GM23338 (cell line): ENCODE data around the gene GNRH2. TPM values are rescaled to one million over a fixed set of nuclear protein-coding genes. Genes with fewer than 3 reads are reported as not detected.

Experiments used
- ATAC-seq: fragments of 200-7000 bp; cut with Tn5 transposase; 3 replicates; pipeline ENCODE4 v1.9.1; 2020
- DNase-seq: peaks from one replicate; pipeline ENCODE4 v3.0.0-alpha.2; 2015; ENCODE audit warnings: low spot score
- H2AFZ ChIP-seq: fragments of 200-600 bp; sonication (generic); 2 replicates; pipeline ENCODE4 v1.8.0; 2016; ENCODE audit warnings: antibody characterized with exemption, mild to moderate bottlenecking, moderate library complexity
- H3F3A ChIP-seq: fragments of 200-600 bp; sonication (generic); replicated peaks from 2 replicates; pipeline ENCODE4 v1.8.0; 2017; ENCODE audit warnings: antibody characterized with exemption, mixed run types, low read depth
- H3K27ac ChIP-seq: fragments of 200-600 bp; sonication (generic); 2 replicates; pipeline ENCODE4 v1.6.1; 2016; ENCODE audit warnings: low read depth
- H3K27me3 ChIP-seq: fragments of 200-600 bp; sonication (generic); 2 replicates; pipeline ENCODE4 v1.8.0; 2016; ENCODE audit warnings: mild to moderate bottlenecking, mixed run types, moderate library complexity; ENCODE audit not compliant: insufficient read depth
- H3K36me3 ChIP-seq: fragments of 200-600 bp; sonication (generic); 2 replicates; pipeline ENCODE4 v1.8.0; 2016; ENCODE audit warnings: mild to moderate bottlenecking; ENCODE audit not compliant: insufficient read depth
- H3K4me1 ChIP-seq: fragments of 200-600 bp; sonication (generic); 2 replicates; pipeline ENCODE4 v1.8.0; 2016; ENCODE audit warnings: mild to moderate bottlenecking, moderate library complexity; ENCODE audit not compliant: insufficient read depth
- H3K4me2 ChIP-seq: fragments of 200-600 bp; sonication (generic); 2 replicates; pipeline ENCODE4 v1.7.1; 2017; ENCODE audit warnings: mixed run types
- H3K4me3 ChIP-seq: fragments of 200-600 bp; sonication (generic); 2 replicates; pipeline ENCODE4 v1.6.1; 2016; ENCODE audit warnings: mixed run types
- H3K79me2 ChIP-seq: fragments of 200-600 bp; sonication (generic); replicated peaks from 2 replicates; pipeline ENCODE4 v1.8.0; 2017; ENCODE audit warnings: mild to moderate bottlenecking; ENCODE audit not compliant: insufficient read depth
- H3K9me2 ChIP-seq: fragments of 200-600 bp; sonication (generic); 2 replicates; pipeline ENCODE4 v1.8.0; 2017; ENCODE audit not compliant: insufficient read depth
- H4K20me1 ChIP-seq: fragments of 200-600 bp; sonication (generic); replicated peaks from 2 replicates; pipeline ENCODE4 v1.8.0; 2017; ENCODE audit warnings: mild to moderate bottlenecking; ENCODE audit not compliant: insufficient read depth
- H3K27ac Mint-ChIP-seq: 2 replicates; pipeline ENCODE4 v1.8.0; 2020; ENCODE audit warnings: inconsistent platforms, mild to moderate bottlenecking, moderate library complexity, mixed read lengths
- H3K27me3 Mint-ChIP-seq: 3 replicates; pipeline ENCODE4 v1.8.0; 2022; ENCODE audit warnings: low read depth, mild to moderate bottlenecking, moderate library complexity, mixed read lengths, inconsistent platforms; ENCODE audit not compliant: insufficient read depth, poor library complexity
- H3K36me3 Mint-ChIP-seq: 3 replicates; pipeline ENCODE4 v1.8.0; 2021; ENCODE audit warnings: low read depth, mild to moderate bottlenecking, inconsistent platforms, moderate library complexity, mixed read lengths
- H3K4me1 Mint-ChIP-seq: 3 replicates; pipeline ENCODE4 v1.8.0; 2020; ENCODE audit warnings: mild to moderate bottlenecking, inconsistent platforms, mixed read lengths
- H3K4me3 Mint-ChIP-seq: 3 replicates; pipeline ENCODE4 v1.8.0; 2021; ENCODE audit warnings: moderate library complexity, mild to moderate bottlenecking, inconsistent platforms, mixed read lengths
- H3K9me3 Mint-ChIP-seq: 3 replicates; pipeline ENCODE4 v1.8.0; 2020; ENCODE audit warnings: moderate library complexity, mild to moderate bottlenecking, inconsistent platforms, mixed read lengths
- CREB1 ChIP-seq: fragments of 250-450 bp; sonication (Bioruptor Pico); IDR thresholded peaks from 2 replicates; pipeline ENCODE4 v1.5.0; 2020; ENCODE audit warnings: low read depth, mild to moderate bottlenecking, moderate library complexity
- CTCF ChIP-seq, 2 experiments: fragments of 200-600 bp in 1 of 2; sonication (generic) in 1 of 2; conservative IDR thresholded peaks; 2 replicates each; pipeline versions ENCODE4 v1.5.1 to v1.6.1; 2016 to 2017; ENCODE audit warnings: antibody characterized with exemption in 2 of 2, low read depth in 2 of 2, mild to moderate bottlenecking in 2 of 2, moderate library complexity in 1 of 2
- ETS1 ChIP-seq: IDR thresholded peaks from 2 replicates; pipeline ENCODE4 v1.6.1; 2016; ENCODE audit warnings: antibody characterized with exemption
- EZH2 ChIP-seq: fragments of 200-600 bp; sonication (generic); IDR thresholded peaks from one replicate; pipeline ENCODE4 v1.8.0; 2017; ENCODE audit warnings: antibody characterized with exemption, mild to moderate bottlenecking, low read depth; ENCODE audit not compliant: unreplicated experiment
- EZH2phosphoT487 ChIP-seq: fragments of 200-600 bp; sonication (generic); IDR thresholded peaks from one replicate; pipeline ENCODE4 v1.8.1; 2018; ENCODE audit warnings: antibody characterized with exemption; ENCODE audit not compliant: unreplicated experiment
- JUNB ChIP-seq: IDR thresholded peaks from one replicate; pipeline ENCODE4 v1.6.1; 2016; ENCODE audit warnings: antibody characterized with exemption; ENCODE audit not compliant: unreplicated experiment
- NANOG ChIP-seq: IDR thresholded peaks from 2 replicates; pipeline ENCODE4 v1.6.1; 2016; ENCODE audit warnings: antibody characterized with exemption, borderline replicate concordance
- POLR2AphosphoS5 ChIP-seq: IDR thresholded peaks from 2 replicates; pipeline ENCODE4 v1.6.1; 2016; ENCODE audit warnings: antibody characterized with exemption, low read depth
- STAT1 ChIP-seq: IDR thresholded peaks from one replicate; pipeline ENCODE4 v1.6.1; 2016; ENCODE audit warnings: antibody characterized with exemption; ENCODE audit not compliant: unreplicated experiment
- ZNF114 ChIP-seq: fragments of 250-450 bp; sonication (Bioruptor Pico); IDR thresholded peaks from 2 replicates; pipeline ENCODE4 v1.5.0; 2020; ENCODE audit warnings: mild to moderate bottlenecking, moderate library complexity
- ZNF331 ChIP-seq: fragments of 250-450 bp; sonication (Bioruptor Pico); IDR thresholded peaks from 2 replicates; pipeline ENCODE4 v1.5.0; 2020; ENCODE audit warnings: low read depth, mild to moderate bottlenecking, moderate library complexity
- ZNF462 ChIP-seq: fragments of 250-450 bp; sonication (Bioruptor Pico); IDR thresholded peaks from 2 replicates; pipeline ENCODE4 v1.5.0; 2020; ENCODE audit warnings: mild to moderate bottlenecking, moderate library complexity
- polyA plus RNA-seq: library from polyadenylated mRNA; unstranded; fragments of >200 nt; fragmentation: Nextera tagmentation; extraction: Ambion mirVana; gene quantifications from 2 replicates; pipeline ENCODE4 v1.2.1, GENCODE V29; 2016
- total RNA-seq: library from RNA; depleted of rRNA; stranded (reverse); fragments of >200 nt; shearing (Covaris generic); gene quantifications from 2 replicates; pipeline ENCODE4 v1.2.3, GENCODE V29; 2014
- TF ChIP-seq, protein P1 (sequence below): IDR thresholded peaks from one replicate; pipeline ENCODE4 v1.6.1; 2018; ENCODE audit warnings: antibody characterized with exemption; ENCODE audit not compliant: unreplicated experiment

The GNRH2 gene
- total and polyA plus RNA-seq, 2 experiments from 2014 or later, result not detected

- H3K36me3 ChIP-seq, result peaks cover 8% of the 10 kb centered on the region; the same call in 1 of the 2 replicates
- no peak for ATAC-seq
These were observed 11.8 kb upstream of the GNRH2 start for GRCh38 chr20:3031524-3032147.

More at GRCh38 chr20:3031524-3032147, 11.8 kb upstream of the GNRH2 start:
- no peaks in the 10 kb centered on the region for H3K27me3 ChIP-seq
- H3K79me2 ChIP-seq, result no peaks in the 10 kb centered on the region
- Mint-ChIP-seq H3K27me3 (peaks cover 2% of the 10 kb centered on the region), H3K4me3 (no peak overlapping the region), H3K4me1 (no peaks in the 10 kb centered on the region), H3K9me3 (no peaks in the 10 kb centered on the region), H3K27ac (no peak overlapping the region), H3K36me3 (peaks cover 40% of the 10 kb centered on the region)
- H3K4me3 ChIP-seq, result no peak overlapping the region
- DNase-seq, result no peak
- H3K4me1 ChIP-seq, result no peaks in the 10 kb centered on the region
- no peaks in the 10 kb centered on the region for H3K9me2 ChIP-seq
- H3F3A ChIP-seq, result no peaks in the 10 kb centered on the region
- no peak overlapping the region for H3K27ac ChIP-seq
- no peak overlapping the region for H3K4me2 ChIP-seq
- H4K20me1 ChIP-seq, result peaks cover 4% of the 10 kb centered on the region; the same call in 1 of the 2 replicates
- H2AFZ ChIP-seq, result no peak overlapping the region
- TF ChIP-seq, protein P1, sequence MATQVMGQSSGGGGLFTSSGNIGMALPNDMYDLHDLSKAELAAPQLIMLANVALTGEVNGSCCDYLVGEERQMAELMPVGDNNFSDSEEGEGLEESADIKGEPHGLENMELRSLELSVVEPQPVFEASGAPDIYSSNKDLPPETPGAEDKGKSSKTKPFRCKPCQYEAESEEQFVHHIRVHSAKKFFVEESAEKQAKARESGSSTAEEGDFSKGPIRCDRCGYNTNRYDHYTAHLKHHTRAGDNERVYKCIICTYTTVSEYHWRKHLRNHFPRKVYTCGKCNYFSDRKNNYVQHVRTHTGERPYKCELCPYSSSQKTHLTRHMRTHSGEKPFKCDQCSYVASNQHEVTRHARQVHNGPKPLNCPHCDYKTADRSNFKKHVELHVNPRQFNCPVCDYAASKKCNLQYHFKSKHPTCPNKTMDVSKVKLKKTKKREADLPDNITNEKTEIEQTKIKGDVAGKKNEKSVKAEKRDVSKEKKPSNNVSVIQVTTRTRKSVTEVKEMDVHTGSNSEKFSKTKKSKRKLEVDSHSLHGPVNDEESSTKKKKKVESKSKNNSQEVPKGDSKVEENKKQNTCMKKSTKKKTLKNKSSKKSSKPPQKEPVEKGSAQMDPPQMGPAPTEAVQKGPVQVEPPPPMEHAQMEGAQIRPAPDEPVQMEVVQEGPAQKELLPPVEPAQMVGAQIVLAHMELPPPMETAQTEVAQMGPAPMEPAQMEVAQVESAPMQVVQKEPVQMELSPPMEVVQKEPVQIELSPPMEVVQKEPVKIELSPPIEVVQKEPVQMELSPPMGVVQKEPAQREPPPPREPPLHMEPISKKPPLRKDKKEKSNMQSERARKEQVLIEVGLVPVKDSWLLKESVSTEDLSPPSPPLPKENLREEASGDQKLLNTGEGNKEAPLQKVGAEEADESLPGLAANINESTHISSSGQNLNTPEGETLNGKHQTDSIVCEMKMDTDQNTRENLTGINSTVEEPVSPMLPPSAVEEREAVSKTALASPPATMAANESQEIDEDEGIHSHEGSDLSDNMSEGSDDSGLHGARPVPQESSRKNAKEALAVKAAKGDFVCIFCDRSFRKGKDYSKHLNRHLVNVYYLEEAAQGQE, result no peak
- no peak for TF ChIP-seq EZH2phosphoT487
- no peak for TF ChIP-seq ZNF462 (CRISPR knock-in tag)
- no peak for TF ChIP-seq NANOG
- TF ChIP-seq CREB1 (CRISPR knock-in tag), result no peak
- no peak for TF ChIP-seq ZNF114 (CRISPR knock-in tag)
- no peak for TF ChIP-seq CTCF (conservative IDR thresholded peaks at IDR 0.05; ENCODE audit: low read depth in 2 of 2)
- TF ChIP-seq ETS1, result no peak
- TF ChIP-seq ZNF331 (CRISPR knock-in tag), result no peak
- no peak for TF ChIP-seq JUNB
- TF ChIP-seq POLR2AphosphoS5, result no peak
- TF ChIP-seq STAT1, result no peak
- no peak for TF ChIP-seq EZH2
